GM23248 (cell line): ENCODE results near the gene NPTX1. TPM values are rescaled to one million over a fixed set of nuclear protein-coding genes. Genes with fewer than 3 reads are reported as not detected.

Experiments used
- DNase-seq: peaks from one replicate; pipeline ENCODE4 v3.0.0-alpha.2; 2015
- H2AFZ ChIP-seq: fragments of 200-600 bp; sonication (generic); 2 replicates; pipeline ENCODE4 v1.6.1; 2016; ENCODE audit warnings: antibody characterized with exemption
- H3F3A ChIP-seq: fragments of 200-600 bp; sonication (generic); 2 replicates; pipeline ENCODE4 v1.6.1; 2016; ENCODE audit warnings: mild to moderate bottlenecking, antibody characterized with exemption, mixed run types; ENCODE audit not compliant: insufficient read depth
- H3K27ac ChIP-seq: fragments of 200-600 bp; sonication (generic); 2 replicates; pipeline ENCODE4 v1.5.1; 2016; ENCODE audit warnings: mild to moderate bottlenecking
- H3K27me3 ChIP-seq: fragments of 200-600 bp; sonication (generic); replicated peaks from 2 replicates; pipeline ENCODE4 v1.6.1; 2016; ENCODE audit warnings: mild to moderate bottlenecking; ENCODE audit not compliant: insufficient read depth
- H3K36me3 ChIP-seq: fragments of 200-600 bp; sonication (generic); 2 replicates; pipeline ENCODE4 v1.6.1; 2016; ENCODE audit warnings: low read depth, mild to moderate bottlenecking
- H3K4me1 ChIP-seq: fragments of 200-600 bp; sonication (generic); 2 replicates; pipeline ENCODE4 v1.6.1; 2016; ENCODE audit warnings: mild to moderate bottlenecking; ENCODE audit not compliant: insufficient read depth
- H3K4me2 ChIP-seq: fragments of 200-600 bp; sonication (generic); one replicate; pipeline ENCODE4 v1.6.1; 2016; ENCODE audit warnings: mild to moderate bottlenecking; ENCODE audit not compliant: unreplicated experiment
- H3K4me3 ChIP-seq: fragments of 200-600 bp; sonication (generic); 2 replicates; pipeline ENCODE4 v1.5.1; 2016; ENCODE audit warnings: mild to moderate bottlenecking
- H3K79me2 ChIP-seq: fragments of 200-600 bp; sonication (generic); 2 replicates; pipeline ENCODE4 v1.6.1; 2016; ENCODE audit warnings: mild to moderate bottlenecking; ENCODE audit not compliant: insufficient read depth
- H3K9ac ChIP-seq: fragments of 200-600 bp; sonication (generic); 2 replicates; pipeline ENCODE4 v1.6.1; 2016; ENCODE audit warnings: mild to moderate bottlenecking
- H3K9me2 ChIP-seq: fragments of 200-600 bp; sonication (generic); 2 replicates; pipeline ENCODE4 v1.6.1; 2016; ENCODE audit warnings: mixed run types, mild to moderate bottlenecking, moderate library complexity; ENCODE audit not compliant: insufficient read depth
- H3K9me3 ChIP-seq: fragments of 200-600 bp; sonication (generic); one replicate; pipeline ENCODE4 v1.6.1; 2017; ENCODE audit warnings: low read depth
- H4K20me1 ChIP-seq: fragments of 200-600 bp; sonication (generic); 2 replicates; pipeline ENCODE4 v1.6.0; 2016; ENCODE audit not compliant: insufficient read depth
- EZH2 ChIP-seq: fragments of 200-600 bp; sonication (generic); IDR thresholded peaks from 2 replicates; pipeline ENCODE4 v1.6.1; 2018; ENCODE audit warnings: antibody characterized with exemption, mild to moderate bottlenecking; ENCODE audit not compliant: insufficient read depth, poor library complexity, severe bottlenecking
- EZH2phosphoT487 ChIP-seq: fragments of 200-600 bp; sonication (generic); IDR thresholded peaks from 2 replicates; pipeline ENCODE4 v1.6.1; 2018; ENCODE audit warnings: antibody characterized with exemption, moderate library complexity, mild to moderate bottlenecking, low read depth; ENCODE audit not compliant: insufficient read depth
- WGBS, 2 experiments: methylation state at CpG; one replicate each; pipeline ENCODE4 v1.1.6; 2015 to 2017; ENCODE audit warnings: low lambda C conversion rate in 2 of 2, low coverage in 1 of 2; ENCODE audit errors: missing lambda C conversion rate in 2 of 2; 5-methylcytosine and 5-hydroxymethylcytosine counted together
- in situ Hi-C: fragments of 300-500 bp; cut with MboI; formaldehyde crosslinking; loops from 2 replicates; pipeline ENCODE4 v1.15.0; 2020
- polyA plus RNA-seq: library from polyadenylated mRNA; unstranded; fragments of >200 nt; fragmentation: Nextera tagmentation; extraction: Ambion mirVana; gene quantifications from 2 replicates; pipeline ENCODE4 v1.2.1, GENCODE V29; 2016
- total RNA-seq: library from RNA; depleted of rRNA; stranded (reverse); fragments of >200 nt; shearing (Covaris generic); gene quantifications from 2 replicates; pipeline ENCODE4 v1.2.3, GENCODE V29; 2014

NPTX1 gene
- total and polyA plus RNA-seq, 2 experiments from 2014 or later = 0.43 to 1.1 TPM

GRCh38 chr17:80516171-80516932 is 39.9 kb upstream of the NPTX1 start:
- DNase-seq = no peak
- Histone ChIP-seq H3F3A (no peaks in the 10 kb centered on the region), H3K4me1 (peaks cover 19% of the 10 kb centered on the region), H3K27ac (no peak overlapping the region), H2AFZ (no peak overlapping the region), H3K79me2 (no peaks in the 10 kb centered on the region), H3K9ac (no peak overlapping the region), H3K9me3 (no peaks in the 10 kb centered on the region), H4K20me1 (no peaks in the 10 kb centered on the region), H3K4me2 (no peak overlapping the region), H3K9me2 (no peaks in the 10 kb centered on the region), H3K4me3 (no peak overlapping the region), H3K27me3 (no peaks in the 10 kb centered on the region), H3K36me3 (no peaks in the 10 kb centered on the region)
- in situ Hi-C loops = no loop called here
- TF ChIP-seq EZH2phosphoT487 (no peak), EZH2 (no peak)
- whole genome bisulfite sequencing, 2 experiments = 84% methylated on average over 15 to 17 of the region's 17 CpGs

GRCh38 chr17:80513892-80514291 is 37.5 kb upstream of the NPTX1 start:
- no peak overlapping the region for H2AFZ ChIP-seq
- no peaks in the 10 kb centered on the region for H3K9me3 ChIP-seq
- H3K9ac ChIP-seq = no peak overlapping the region
- H3K79me2 ChIP-seq = no peaks in the 10 kb centered on the region
- peak; percentile 85 for DNase-seq
- no peak overlapping the region for H3K27ac ChIP-seq
- H3K27me3 ChIP-seq = no peaks in the 10 kb centered on the region
- H3K36me3 ChIP-seq = no peaks in the 10 kb centered on the region
- 42 to 43% methylated on average over 10 of the region's 10 CpGs for WGBS, 2 experiments
- TF ChIP-seq EZH2 (no peak), EZH2phosphoT487 (no peak)
- H3F3A ChIP-seq = no peaks in the 10 kb centered on the region
- H3K4me3 ChIP-seq = no peak overlapping the region
- in situ Hi-C loops = no loop called here
- no peak overlapping the region for H3K4me2 ChIP-seq
- no peaks in the 10 kb centered on the region for H4K20me1 ChIP-seq
- H3K4me1 ChIP-seq = peaks cover 19% of the 10 kb centered on the region
- H3K9me2 ChIP-seq = no peaks in the 10 kb centered on the region

GRCh38 chr17:80513201-80513600 is 36.8 kb upstream of the NPTX1 start:
- H3K79me2 ChIP-seq = no peaks in the 10 kb centered on the region
- TF ChIP-seq EZH2phosphoT487 (no peak), EZH2 (no peak)
- H3K9me3 ChIP-seq = no peaks in the 10 kb centered on the region
- H3F3A ChIP-seq = no peaks in the 10 kb centered on the region
- H3K27ac ChIP-seq = no peak overlapping the region
- no peak overlapping the region for H3K4me2 ChIP-seq
- no peak overlapping the region for H3K9ac ChIP-seq
- H3K4me3 ChIP-seq = no peak overlapping the region
- no peaks in the 10 kb centered on the region for H4K20me1 ChIP-seq
- DNase-seq = no peak
- WGBS, 2 experiments = 76 to 77% methylated on average over 16 of the region's 16 CpGs
- H2AFZ ChIP-seq = no peak overlapping the region
- in situ Hi-C loops = no loop called here
- H3K9me2 ChIP-seq = no peaks in the 10 kb centered on the region
- H3K36me3 ChIP-seq = no peaks in the 10 kb centered on the region
- H3K4me1 ChIP-seq = peaks cover 19% of the 10 kb centered on the region
- no peaks in the 10 kb centered on the region for H3K27me3 ChIP-seq

GRCh38 chr17:80512233-80512632 is 35.8 kb upstream of the NPTX1 start:
- Histone ChIP-seq H2AFZ (no peak overlapping the region), H3F3A (no peaks in the 10 kb centered on the region), H3K4me2 (no peak overlapping the region), H3K4me1 (peaks cover 19% of the 10 kb centered on the region), H3K36me3 (no peaks in the 10 kb centered on the region), H4K20me1 (no peaks in the 10 kb centered on the region), H3K9me3 (no peaks in the 10 kb centered on the region), H3K79me2 (no peaks in the 10 kb centered on the region), H3K4me3 (no peak overlapping the region), H3K27ac (no peak overlapping the region), H3K27me3 (no peaks in the 10 kb centered on the region), H3K9me2 (no peaks in the 10 kb centered on the region), H3K9ac (no peak overlapping the region)
- 33 to 40% methylated on average over 15 of the region's 15 CpGs for WGBS, 2 experiments
- in situ Hi-C loops = no loop called here
- TF ChIP-seq EZH2 (no peak), EZH2phosphoT487 (no peak)
- DNase-seq = peak; percentile 91
